HepG2 (cell line): ENCODE measurements around the gene RHBDD1. TPM values are rescaled to one million over a fixed set of nuclear protein-coding genes. Genes with fewer than 3 reads are reported as not detected.

Experiments
- ARNTL ChIP-seq: sonication (generic); formaldehyde crosslinking; IDR thresholded peaks from 2 replicates; pipeline ENCODE4 v1.4.0; 2020; ENCODE audit warnings: mild to moderate bottlenecking, missing genetic modification reagents
- BCL6 ChIP-seq: IDR thresholded peaks from 2 replicates; pipeline ENCODE4 v1.6.1; 2016; ENCODE audit warnings: missing genetic modification reagents, missing compliant biosample characterization
- CHD2 ChIP-seq: IDR thresholded peaks from 2 replicates; pipeline ENCODE4 v1.6.1; 2011; ENCODE audit warnings: low read depth, low read length, improper control_type of control experiment
- EP300 ChIP-seq, 3 experiments: sonication (generic) in 1 of 3; formaldehyde crosslinking in 1 of 3; IDR thresholded peaks; 2 replicates each; pipeline versions ENCODE4 v1.5.1 to v1.6.1; 2011 to 2020; ENCODE audit warnings: low read depth in 2 of 3, low read length in 2 of 3, borderline replicate concordance in 1 of 3, improper control_type of control experiment in 1 of 3, mild to moderate bottlenecking in 1 of 3, missing genetic modification reagents in 1 of 3, moderate library complexity in 1 of 3
- FOXO1 ChIP-seq: sonication (generic); formaldehyde crosslinking; IDR thresholded peaks from 2 replicates; pipeline ENCODE4 v1.4.0; 2020; ENCODE audit warnings: missing genetic modification reagents
- HNRNPLL ChIP-seq: fragments of 200-400 bp; formaldehyde crosslinking; IDR thresholded peaks from 2 replicates; pipeline ENCODE4 v1.6.1; 2017; ENCODE audit warnings: mild to moderate bottlenecking, low read depth, low read length; ENCODE audit not compliant: poor library complexity, severe bottlenecking
- ISL2 ChIP-seq: sonication (generic); formaldehyde crosslinking; IDR thresholded peaks from 2 replicates; pipeline ENCODE4 v1.5.0; 2020; ENCODE audit warnings: missing genetic modification reagents
- JUND ChIP-seq: sonication (generic); formaldehyde crosslinking; IDR thresholded peaks from 2 replicates; pipeline ENCODE4 v1.8.0; 2022; ENCODE audit warnings: mild to moderate bottlenecking, missing genetic modification reagents
- SMC3 ChIP-seq: IDR thresholded peaks from 2 replicates; pipeline ENCODE4 v1.6.1; 2011; ENCODE audit warnings: low read length, improper control_type of control experiment
- TCF12 ChIP-seq, 2 experiments: fragments of 450-650 bp in 1 of 2; sonication (generic) in 1 of 2; formaldehyde crosslinking in 1 of 2; IDR thresholded peaks; 2 replicates each; pipeline versions ENCODE4 v1.6.1 to v1.8.0; 2017 to 2022; ENCODE audit warnings: antibody characterized with exemption in 1 of 2, mild to moderate bottlenecking in 1 of 2, missing genetic modification reagents in 1 of 2, moderate library complexity in 1 of 2
- ZNF34 ChIP-seq: sonication (generic); formaldehyde crosslinking; IDR thresholded peaks from 2 replicates; pipeline ENCODE4 v1.4.0; 2020; ENCODE audit warnings: mild to moderate bottlenecking, missing genetic modification reagents, borderline replicate concordance
- ZNF589 ChIP-seq: sonication (generic); formaldehyde crosslinking; conservative IDR thresholded peaks from 2 replicates; pipeline ENCODE4 v1.8.0; 2022; ENCODE audit warnings: mild to moderate bottlenecking, moderate library complexity, missing genetic modification reagents
- ZNF644 ChIP-seq: IDR thresholded peaks from 2 replicates; pipeline ENCODE4 v1.6.1; 2016; ENCODE audit warnings: low read depth
- polyA plus RNA-seq, 8 experiments: library from polyadenylated mRNA; depleted of rRNA in 3 of 8; stranded (reverse) in 7 of 8; unstranded in 1 of 8; fragments of >200 nt; fragmentation: Illumina TruSeq in 4 of 8; extraction: Trizol in 4 of 8; gene quantifications; 2 replicates each; pipeline versions ENCODE4 v1.2.1 to v1.2.3, GENCODE V29; 2011 to 2016; ENCODE audit warnings: low read depth in 4 of 8, missing spikeins in 1 of 8, mixed read lengths in 1 of 8; ENCODE audit not compliant: insufficient read depth in 1 of 8
- total RNA-seq, 5 experiments: library from RNA; depleted of rRNA; stranded (reverse); fragments of >200 nt; fragmentation: Illumina TruSeq; extraction: Trizol; gene quantifications; 2 replicates each; pipeline ENCODE4 v1.2.3, GENCODE V29; 2016; ENCODE audit warnings: low read depth in 1 of 5
- TF ChIP-seq, protein P1 (sequence below), 2 experiments: fragments of 450-650 bp in 1 of 2; sonication (generic) in 1 of 2; formaldehyde crosslinking in 1 of 2; IDR thresholded peaks; 2 replicates each; pipeline versions ENCODE4 v1.6.1 to v1.8.0; 2016 to 2022; ENCODE audit warnings: antibody characterized with exemption in 1 of 2, mild to moderate bottlenecking in 1 of 2, missing genetic modification reagents in 1 of 2
- TF ChIP-seq, protein P2 (sequence below): sonication (generic); formaldehyde crosslinking; IDR thresholded peaks from 2 replicates; pipeline ENCODE4 v1.5.0; 2020; ENCODE audit warnings: mild to moderate bottlenecking, missing genetic modification reagents, moderate library complexity
- TF ChIP-seq, protein P3 (sequence below): sonication (generic); formaldehyde crosslinking; IDR thresholded peaks from 2 replicates; pipeline ENCODE4 v1.4.0; 2020; ENCODE audit warnings: mild to moderate bottlenecking, low read depth, missing genetic modification reagents

Gene RHBDD1
- total and polyA plus RNA-seq, 2 of the 13 experiments (the other 11 are each of a cell fraction or from before 2014, with no cell fraction given), result 8.2 to 9.5 TPM

DNA sequence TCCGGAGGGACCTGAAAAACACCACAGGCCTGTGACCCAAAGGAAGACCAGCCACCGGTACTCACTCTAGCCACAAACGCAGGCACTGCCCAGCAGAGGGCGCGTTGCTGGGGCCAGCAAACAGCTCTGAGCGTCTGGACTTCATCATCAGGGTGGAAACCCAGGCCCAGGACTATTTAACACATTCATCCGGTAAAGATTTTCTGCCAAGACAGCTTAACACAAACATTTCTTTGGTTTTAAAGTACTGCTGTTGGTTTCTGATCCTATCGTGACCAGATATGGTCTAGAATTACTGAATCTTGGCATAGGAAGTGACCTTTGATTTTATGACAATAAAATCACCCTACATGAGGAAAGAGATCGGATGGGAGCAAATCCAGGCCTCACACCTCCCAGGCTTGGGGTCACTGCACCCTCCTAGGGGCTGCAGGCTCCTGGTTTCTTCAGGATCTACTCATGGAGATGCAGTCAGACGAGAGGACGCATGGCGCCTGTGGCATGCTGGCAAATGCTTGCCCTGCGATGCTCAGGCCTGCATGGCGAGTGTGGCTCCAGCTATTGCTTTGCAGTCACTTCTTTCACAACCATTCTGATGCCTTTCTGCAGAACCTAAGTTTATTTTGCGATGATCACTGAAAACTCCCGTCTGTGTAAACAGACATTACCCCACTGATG, 197.8 kb downstream of the RHBDD1 start (continued):
- TF ChIP-seq TCF12 (IDR thresholded peaks at IDR 0.05) (no peak), TCF12 (CRISPR knock-in tag; IDR thresholded peaks at IDR 0.05) (no peak), ISL2 (no peak), CHD2 (no peak), ARNTL (CRISPR knock-in tag) (no peak), ZNF34 (CRISPR knock-in tag) (no peak), ZNF644 (no peak), HNRNPLL (no peak), ZNF589 (no peak), BCL6 (CRISPR knock-in tag) (no peak), FOXO1 (CRISPR knock-in tag) (no peak), JUND (CRISPR knock-in tag) (no peak), SMC3 (peak; percentile 56), EP300 (IDR thresholded peaks at IDR 0.05; ENCODE audit: low read depth in 2 of 2, low read length in 2 of 2) (no peak), EP300 (CRISPR knock-in tag; IDR thresholded peaks at IDR 0.05; ENCODE audit: borderline replicate concordance) (no peak)
- TF ChIP-seq, protein P1, sequence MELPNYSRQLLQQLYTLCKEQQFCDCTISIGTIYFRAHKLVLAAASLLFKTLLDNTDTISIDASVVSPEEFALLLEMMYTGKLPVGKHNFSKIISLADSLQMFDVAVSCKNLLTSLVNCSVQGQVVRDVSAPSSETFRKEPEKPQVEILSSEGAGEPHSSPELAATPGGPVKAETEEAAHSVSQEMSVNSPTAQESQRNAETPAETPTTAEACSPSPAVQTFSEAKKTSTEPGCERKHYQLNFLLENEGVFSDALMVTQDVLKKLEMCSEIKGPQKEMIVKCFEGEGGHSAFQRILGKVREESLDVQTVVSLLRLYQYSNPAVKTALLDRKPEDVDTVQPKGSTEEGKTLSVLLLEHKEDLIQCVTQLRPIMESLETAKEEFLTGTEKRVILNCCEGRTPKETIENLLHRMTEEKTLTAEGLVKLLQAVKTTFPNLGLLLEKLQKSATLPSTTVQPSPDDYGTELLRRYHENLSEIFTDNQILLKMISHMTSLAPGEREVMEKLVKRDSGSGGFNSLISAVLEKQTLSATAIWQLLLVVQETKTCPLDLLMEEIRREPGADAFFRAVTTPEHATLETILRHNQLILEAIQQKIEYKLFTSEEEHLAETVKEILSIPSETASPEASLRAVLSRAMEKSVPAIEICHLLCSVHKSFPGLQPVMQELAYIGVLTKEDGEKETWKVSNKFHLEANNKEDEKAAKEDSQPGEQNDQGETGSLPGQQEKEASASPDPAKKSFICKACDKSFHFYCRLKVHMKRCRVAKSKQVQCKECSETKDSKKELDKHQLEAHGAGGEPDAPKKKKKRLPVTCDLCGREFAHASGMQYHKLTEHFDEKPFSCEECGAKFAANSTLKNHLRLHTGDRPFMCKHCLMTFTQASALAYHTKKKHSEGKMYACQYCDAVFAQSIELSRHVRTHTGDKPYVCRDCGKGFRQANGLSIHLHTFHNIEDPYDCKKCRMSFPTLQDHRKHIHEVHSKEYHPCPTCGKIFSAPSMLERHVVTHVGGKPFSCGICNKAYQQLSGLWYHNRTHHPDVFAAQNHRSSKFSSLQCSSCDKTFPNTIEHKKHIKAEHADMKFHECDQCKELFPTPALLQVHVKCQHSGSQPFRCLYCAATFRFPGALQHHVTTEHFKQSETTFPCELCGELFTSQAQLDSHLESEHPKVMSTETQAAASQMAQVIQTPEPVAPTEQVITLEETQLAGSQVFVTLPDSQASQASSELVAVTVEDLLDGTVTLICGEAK (IDR thresholded peaks at IDR 0.05), result no peak
- TF ChIP-seq, protein P1 (CRISPR knock-in tag; IDR thresholded peaks at IDR 0.05), result no peak
- TF ChIP-seq, protein P2, sequence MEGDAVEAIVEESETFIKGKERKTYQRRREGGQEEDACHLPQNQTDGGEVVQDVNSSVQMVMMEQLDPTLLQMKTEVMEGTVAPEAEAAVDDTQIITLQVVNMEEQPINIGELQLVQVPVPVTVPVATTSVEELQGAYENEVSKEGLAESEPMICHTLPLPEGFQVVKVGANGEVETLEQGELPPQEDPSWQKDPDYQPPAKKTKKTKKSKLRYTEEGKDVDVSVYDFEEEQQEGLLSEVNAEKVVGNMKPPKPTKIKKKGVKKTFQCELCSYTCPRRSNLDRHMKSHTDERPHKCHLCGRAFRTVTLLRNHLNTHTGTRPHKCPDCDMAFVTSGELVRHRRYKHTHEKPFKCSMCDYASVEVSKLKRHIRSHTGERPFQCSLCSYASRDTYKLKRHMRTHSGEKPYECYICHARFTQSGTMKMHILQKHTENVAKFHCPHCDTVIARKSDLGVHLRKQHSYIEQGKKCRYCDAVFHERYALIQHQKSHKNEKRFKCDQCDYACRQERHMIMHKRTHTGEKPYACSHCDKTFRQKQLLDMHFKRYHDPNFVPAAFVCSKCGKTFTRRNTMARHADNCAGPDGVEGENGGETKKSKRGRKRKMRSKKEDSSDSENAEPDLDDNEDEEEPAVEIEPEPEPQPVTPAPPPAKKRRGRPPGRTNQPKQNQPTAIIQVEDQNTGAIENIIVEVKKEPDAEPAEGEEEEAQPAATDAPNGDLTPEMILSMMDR (CRISPR knock-in tag), result peak; percentile 90
- TF ChIP-seq, protein P3, sequence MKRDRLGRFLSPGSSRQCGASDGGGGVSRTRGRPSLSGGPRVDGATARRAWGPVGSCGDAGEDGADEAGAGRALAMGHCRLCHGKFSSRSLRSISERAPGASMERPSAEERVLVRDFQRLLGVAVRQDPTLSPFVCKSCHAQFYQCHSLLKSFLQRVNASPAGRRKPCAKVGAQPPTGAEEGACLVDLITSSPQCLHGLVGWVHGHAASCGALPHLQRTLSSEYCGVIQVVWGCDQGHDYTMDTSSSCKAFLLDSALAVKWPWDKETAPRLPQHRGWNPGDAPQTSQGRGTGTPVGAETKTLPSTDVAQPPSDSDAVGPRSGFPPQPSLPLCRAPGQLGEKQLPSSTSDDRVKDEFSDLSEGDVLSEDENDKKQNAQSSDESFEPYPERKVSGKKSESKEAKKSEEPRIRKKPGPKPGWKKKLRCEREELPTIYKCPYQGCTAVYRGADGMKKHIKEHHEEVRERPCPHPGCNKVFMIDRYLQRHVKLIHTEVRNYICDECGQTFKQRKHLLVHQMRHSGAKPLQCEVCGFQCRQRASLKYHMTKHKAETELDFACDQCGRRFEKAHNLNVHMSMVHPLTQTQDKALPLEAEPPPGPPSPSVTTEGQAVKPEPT (CRISPR knock-in tag), result 0 out of 2 replicates have a peak, but pooled peaks have one; percentile 39
